HG03565 (cell line): ENCODE results near the gene ZFP36.

ENCODE experiments used
- ATAC-seq: cut with Tn5 transposase; IDR thresholded peaks from one replicate; pipeline ENCODE4 v1.9.1; 2021; ENCODE audit warnings: mild to moderate bottlenecking, moderate library complexity; ENCODE audit not compliant: unreplicated experiment

The ZFP36 gene

GRCh38 chr19:39417463-39418181 lies 11.0 kb downstream of the ZFP36 start:
- ATAC-seq, result no peak

GRCh38 chr19:39419003-39419402 lies 12.4 kb downstream of the ZFP36 start:
- ATAC-seq, result no peak

- no peak for ATAC-seq
These were observed 14.1 kb downstream of the ZFP36 start for GRCh38 chr19:39420769-39421168.

DNA sequence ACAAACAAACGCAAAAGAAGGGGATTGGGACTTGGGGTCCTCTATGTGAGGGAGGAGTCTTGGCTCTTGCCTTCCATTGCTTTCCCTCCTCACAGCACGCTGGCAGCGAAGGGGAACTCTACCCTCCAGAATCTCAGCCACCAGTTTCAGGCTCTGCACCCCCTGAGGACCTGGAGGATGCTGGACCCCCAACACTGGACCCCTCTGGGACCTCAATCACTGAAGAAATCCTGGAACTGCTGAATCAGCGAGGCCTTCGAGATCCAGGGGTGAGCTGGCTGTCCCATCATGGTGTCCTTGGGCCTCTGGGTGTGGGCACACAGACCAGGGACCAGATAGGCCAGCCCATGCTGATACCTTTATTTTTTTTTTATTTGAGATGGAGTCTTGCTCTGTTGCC lies 15.4 kb downstream of the ZFP36 start:
- no peak for ATAC-seq

GRCh38 chr19:39423258-39424086 lies 16.8 kb downstream of the ZFP36 start:
- ATAC-seq, result no peak

DNA sequence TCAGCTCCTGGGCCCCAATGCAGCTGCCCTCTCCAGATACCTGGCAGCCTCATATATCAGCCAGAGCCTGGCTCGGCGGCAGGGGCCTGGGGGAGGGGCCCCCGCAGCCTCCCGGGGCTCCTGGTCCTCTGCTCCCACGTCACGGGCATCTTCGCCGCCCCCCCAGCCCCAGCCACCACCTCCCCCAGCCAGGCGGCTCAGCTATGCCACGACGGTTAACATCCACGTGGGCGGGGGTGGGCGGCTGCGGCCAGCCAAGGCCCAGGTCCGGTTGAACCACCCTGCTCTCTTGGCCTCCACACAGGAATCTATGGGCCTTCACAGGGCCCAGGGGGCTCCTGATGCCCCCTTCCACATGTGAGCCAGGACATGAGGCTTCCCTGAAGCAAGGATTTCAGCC lies 18.3 kb downstream of the ZFP36 start:
- no peak for ATAC-seq

DNA sequence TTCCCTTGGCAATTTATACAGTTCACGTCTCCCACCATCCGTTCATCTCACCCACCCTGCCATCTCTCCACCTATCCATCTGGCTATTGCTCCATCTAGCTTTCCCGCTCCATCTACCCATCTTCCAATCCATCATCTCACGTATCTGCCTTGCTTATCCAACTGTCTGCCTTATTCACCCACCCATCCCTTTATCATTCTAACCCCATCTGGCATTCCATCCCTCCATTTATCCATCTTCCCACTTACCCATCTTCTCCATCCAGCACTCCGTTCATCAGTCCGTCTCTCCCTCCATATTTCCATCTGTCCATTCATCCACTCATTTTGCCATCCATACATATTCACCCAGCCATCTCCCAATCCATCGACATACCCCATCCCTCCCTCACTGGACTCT lies 19.1 kb downstream of the ZFP36 start:
- no peak for ATAC-seq

GRCh38 chr19:39426170-39426569 lies 19.5 kb downstream of the ZFP36 start:
- no peak for ATAC-seq

DNA sequence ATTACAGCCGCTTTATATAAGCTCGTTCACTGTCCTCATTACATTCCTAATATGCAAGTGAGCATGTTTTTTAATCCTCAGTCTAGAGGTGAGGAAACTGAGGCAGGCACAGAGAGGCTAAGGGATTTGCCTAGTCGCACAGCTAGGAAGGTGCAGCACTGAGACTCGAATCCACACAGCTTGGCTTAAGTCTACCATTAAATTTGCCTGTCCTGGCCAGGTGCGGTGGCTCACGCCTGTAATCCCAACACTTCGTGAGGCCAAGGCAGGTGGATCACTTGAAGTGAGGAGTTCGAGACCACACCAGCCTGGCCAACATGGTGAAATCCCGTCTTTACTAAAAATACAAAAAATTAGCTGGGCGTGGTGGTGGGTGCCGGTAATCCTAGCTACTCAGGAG lies 21.1 kb downstream of the ZFP36 start:
- no peak for ATAC-seq

DNA sequence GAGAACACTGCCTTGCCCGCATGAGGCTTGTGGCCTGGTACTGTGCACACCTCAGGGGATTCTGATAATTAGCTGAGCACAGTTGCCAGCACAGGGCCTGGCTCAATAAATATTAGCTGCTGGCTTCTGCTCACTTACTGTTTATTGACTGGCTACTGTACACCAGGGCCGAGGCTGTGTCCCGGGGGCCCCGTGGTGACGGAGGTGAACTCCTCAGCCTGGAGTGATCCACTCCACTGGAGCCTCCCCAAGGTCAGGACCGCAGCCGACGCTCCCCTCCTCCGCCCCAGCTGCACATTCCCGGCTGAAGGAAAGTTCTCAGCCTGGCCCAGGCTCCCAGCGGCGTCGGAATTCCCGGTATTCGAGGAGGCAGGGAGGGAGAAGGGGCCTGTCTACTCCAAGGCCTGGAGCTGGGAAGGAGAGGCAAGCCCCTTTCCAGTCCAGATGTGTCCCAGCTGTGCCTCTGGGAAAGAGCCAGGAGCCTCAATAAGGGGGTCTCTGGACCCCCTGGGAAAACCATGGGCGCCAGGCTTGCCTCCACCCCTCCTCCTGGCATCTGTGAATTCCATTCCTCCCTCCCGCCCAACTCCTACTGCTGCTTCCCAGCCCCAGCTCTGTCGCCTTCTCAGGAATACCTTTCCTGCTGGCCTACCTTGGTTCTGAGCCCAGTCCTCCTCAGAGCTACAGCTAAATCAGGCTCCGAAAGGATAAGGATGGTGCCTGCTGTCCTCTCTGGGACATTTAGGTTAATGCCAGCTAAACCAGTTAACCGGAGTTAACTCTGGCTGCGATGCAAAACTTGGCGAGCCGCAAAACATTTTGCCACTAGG lies 21.9 kb downstream of the ZFP36 start:
- no peak for ATAC-seq

GRCh38 chr19:39430675-39431593 lies 24.3 kb downstream of the ZFP36 start:
- ATAC-seq, result no peak

GRCh38 chr19:39432677-39433025 lies 26.0 kb downstream of the ZFP36 start:
- no peak for ATAC-seq

DNA sequence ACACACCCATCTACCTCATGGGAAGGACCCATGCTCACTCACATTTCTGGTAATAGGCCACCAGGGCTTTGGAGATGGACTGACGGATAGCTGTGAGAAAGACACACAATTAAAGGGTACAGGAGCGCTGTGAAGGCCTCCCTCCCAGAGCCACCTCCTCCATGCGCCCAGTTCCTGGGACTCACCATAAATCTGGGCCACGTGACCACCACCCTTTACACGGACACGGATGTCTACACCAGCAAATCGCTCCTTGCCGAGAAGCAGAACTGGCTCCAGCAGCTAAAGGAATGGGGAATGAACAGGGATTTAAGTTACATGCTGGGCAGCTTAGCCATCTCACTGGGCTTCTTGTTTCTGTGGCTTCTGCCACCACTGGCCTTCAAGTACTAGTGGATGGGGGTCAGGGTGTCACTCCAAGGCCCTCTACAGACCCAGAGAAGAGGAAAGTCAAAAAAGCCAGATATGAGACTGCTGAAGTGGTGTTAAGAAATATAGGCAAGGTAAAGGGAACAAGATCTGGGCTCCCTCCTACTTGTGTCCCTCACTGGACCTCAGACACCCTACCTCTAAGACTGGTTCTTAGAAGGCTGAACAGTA lies 26.9 kb downstream of the ZFP36 start:
- no peak for ATAC-seq

- ATAC-seq, result no peak
These were observed 27.8 kb downstream of the ZFP36 start for GRCh38 chr19:39434123-39435076.

GRCh38 chr19:39435499-39436349 lies 29.1 kb downstream of the ZFP36 start, which contains the start of gene RPS16:
TSS of gene RPS16 (minus strand) at chr19:39435949. CDS start at chr19:39435895, 54 bp downstream.
- ATAC-seq, result peak; percentile 63

- ATAC-seq, result no peak
These were observed 29.7 kb downstream of the ZFP36 start for GRCh38 chr19:39436350-39436716.

GRCh38 chr19:39438270-39438934 lies 31.8 kb downstream of the ZFP36 start:
- ATAC-seq, result no peak
